Measurements from ENCODE around the gene PRICKLE2. TPM values are rescaled to one million over a fixed set of nuclear protein-coding genes. Genes with fewer than 3 reads are reported as not detected.

PRICKLE2 gene
- total RNA-seq, 1 experiment from 2014 or later = 0.40 TPM

- no peaks in the 10 kb centered on the region for H3K9me3 ChIP-seq
- no peaks in the 10 kb centered on the region for H3K27me3 ChIP-seq
- no peaks in the 10 kb centered on the region for H3K36me3 ChIP-seq
- no peak overlapping the region for H3K4me3 ChIP-seq
- peak; percentile 56 for DNase-seq
These were observed 32.0 kb upstream of the PRICKLE2 start for GRCh38 chr3:64257100-64257755.

- no peaks in the 10 kb centered on the region for H3K36me3 ChIP-seq
- H3K27me3 ChIP-seq = no peaks in the 10 kb centered on the region
- DNase-seq = no peak
- no peaks in the 10 kb centered on the region for H3K9me3 ChIP-seq
- no peak overlapping the region for H3K4me3 ChIP-seq
These were observed 30.6 kb upstream of the PRICKLE2 start for GRCh38 chr3:64255741-64256340.

DNA sequence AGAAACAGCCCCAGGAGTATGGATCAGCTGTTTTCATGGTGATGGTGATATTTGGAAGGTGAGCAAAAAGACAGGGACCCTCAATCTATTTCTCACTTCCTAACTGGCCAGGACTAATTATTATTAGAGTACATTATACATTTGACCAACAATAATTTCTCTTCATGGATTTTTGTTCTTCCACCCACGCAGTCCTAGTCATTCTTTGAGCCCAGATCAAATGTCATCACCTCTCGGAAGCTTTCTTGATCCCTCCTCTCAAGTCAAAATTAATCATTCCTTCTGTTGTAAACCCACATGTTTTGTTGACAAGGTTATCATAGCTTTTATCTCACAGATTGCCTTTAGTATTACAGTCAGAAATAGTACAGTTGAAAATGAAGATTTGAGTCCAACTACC lies 29.2 kb upstream of the PRICKLE2 start:
- no peaks in the 10 kb centered on the region for H3K9me3 ChIP-seq
- DNase-seq = no peak
- H3K4me3 ChIP-seq = no peak overlapping the region
- no peaks in the 10 kb centered on the region for H3K36me3 ChIP-seq
- no peaks in the 10 kb centered on the region for H3K27me3 ChIP-seq

GRCh38 chr3:64253689-64254088 lies 28.4 kb upstream of the PRICKLE2 start:
- Histone ChIP-seq H3K36me3 (no peaks in the 10 kb centered on the region), H3K4me3 (no peak overlapping the region), H3K27me3 (no peaks in the 10 kb centered on the region), H3K9me3 (no peaks in the 10 kb centered on the region)
- DNase-seq = no peak

DNA sequence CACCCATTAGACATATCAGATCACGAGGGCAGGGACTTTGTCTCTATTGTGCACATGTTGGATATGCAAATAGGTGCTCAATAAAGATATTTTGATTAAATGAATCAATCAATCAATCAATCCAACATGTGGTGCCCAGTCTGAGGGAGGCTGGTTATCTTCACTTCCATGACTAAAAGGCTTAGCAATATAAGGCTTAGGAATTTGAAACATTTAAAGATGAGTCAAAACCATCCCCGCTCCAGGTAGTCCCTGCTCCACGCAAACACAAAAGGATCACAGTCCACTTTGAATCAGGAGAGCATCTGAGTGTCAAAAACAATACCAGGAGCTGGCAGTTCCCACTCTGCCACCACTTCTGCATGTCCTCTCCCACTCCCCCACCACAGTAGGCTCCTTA lies 25.8 kb upstream of the PRICKLE2 start:
- no peak overlapping the region for H3K4me3 ChIP-seq
- no peak for DNase-seq
- no peaks in the 10 kb centered on the region for H3K9me3 ChIP-seq
- H3K36me3 ChIP-seq = no peaks in the 10 kb centered on the region
- H3K27me3 ChIP-seq = no peaks in the 10 kb centered on the region

DNA sequence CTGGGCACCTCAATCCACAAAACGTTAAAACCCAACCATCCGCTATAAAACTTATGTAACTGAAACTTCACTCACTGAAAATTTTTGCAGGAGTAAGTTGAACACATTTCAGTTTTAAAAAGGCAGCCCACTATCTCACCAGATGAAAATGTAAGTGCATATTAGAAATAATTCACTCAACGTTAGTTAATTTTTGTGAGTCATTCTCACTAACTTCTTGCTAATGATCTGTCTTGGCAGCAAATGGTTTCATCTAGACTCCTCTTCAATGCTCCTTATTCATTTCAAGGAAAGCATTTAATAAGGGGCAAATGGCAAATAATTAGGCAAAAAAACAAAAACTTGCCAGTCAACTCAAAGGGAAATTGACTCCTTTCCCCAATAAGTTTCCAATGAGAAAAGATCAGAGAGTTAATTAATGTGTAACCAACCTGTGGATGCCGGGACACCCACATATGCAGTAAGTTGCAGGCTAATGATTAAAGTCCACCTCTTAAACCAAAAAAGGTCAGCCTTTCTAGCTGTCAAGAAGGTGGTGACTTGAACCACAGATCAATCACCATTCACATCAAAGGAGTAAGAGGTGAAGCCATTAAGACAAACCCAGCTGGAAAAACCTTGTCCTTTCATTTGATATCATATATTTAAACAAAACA lies 22.9 kb upstream of the PRICKLE2 start:
- Histone ChIP-seq H3K4me3 (no peak overlapping the region), H3K27me3 (no peaks in the 10 kb centered on the region), H3K36me3 (no peaks in the 10 kb centered on the region), H3K9me3 (no peaks in the 10 kb centered on the region)
- DNase-seq = no peak

- Histone ChIP-seq H3K4me3 (no peak overlapping the region), H3K27me3 (no peaks in the 10 kb centered on the region), H3K36me3 (no peaks in the 10 kb centered on the region), H3K9me3 (no peaks in the 10 kb centered on the region)
- no peak for DNase-seq
These were observed 19.0 kb upstream of the PRICKLE2 start for GRCh38 chr3:64244011-64244942.

DNA sequence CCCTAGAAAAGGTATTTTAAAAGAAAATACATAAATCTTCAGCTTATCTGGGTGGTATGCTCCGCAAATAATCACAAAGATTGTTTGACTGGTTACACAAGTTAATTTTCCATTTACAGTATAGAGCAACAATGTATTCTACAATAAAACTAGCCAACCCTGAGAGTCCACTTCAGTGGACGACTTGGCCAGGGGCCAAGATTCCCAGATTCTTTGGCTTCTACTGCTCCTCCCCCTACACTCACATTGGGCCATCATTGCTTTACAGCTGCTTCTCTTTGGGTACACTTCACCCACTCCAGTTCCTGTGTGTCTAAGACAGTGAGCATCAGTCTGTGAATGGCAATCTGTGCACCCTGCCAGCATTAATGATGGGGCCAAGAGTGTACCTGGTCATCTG lies 17.2 kb upstream of the PRICKLE2 start:
- no peak overlapping the region for H3K4me3 ChIP-seq
- no peak for DNase-seq
- H3K27me3 ChIP-seq = no peaks in the 10 kb centered on the region
- H3K9me3 ChIP-seq = no peaks in the 10 kb centered on the region
- H3K36me3 ChIP-seq = no peaks in the 10 kb centered on the region

GRCh38 chr3:64240959-64241358 lies 15.7 kb upstream of the PRICKLE2 start:
- no peak for DNase-seq
- H3K4me3 ChIP-seq = no peak overlapping the region
- no peaks in the 10 kb centered on the region for H3K9me3 ChIP-seq
- H3K27me3 ChIP-seq = no peaks in the 10 kb centered on the region
- no peaks in the 10 kb centered on the region for H3K36me3 ChIP-seq

DNA sequence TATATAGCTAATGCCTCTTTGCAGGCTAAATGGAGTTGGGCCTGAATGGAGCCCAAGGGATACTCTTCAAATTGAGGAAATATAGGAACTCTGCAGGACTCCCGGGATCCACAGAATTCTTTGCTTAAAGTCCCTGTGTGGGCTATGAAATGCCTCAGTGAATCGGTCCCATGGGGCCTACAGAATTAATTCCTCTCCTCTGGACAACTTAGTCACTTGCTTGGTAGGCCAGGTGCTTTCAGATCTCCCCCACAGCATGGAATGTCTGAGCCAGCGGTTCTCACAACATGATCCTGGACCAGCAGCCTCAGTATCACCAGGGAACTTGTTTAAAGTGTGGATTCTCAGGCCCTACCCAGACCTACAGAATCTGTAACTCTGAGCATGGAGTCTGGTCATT lies 15.1 kb upstream of the PRICKLE2 start:
- Histone ChIP-seq H3K9me3 (no peaks in the 10 kb centered on the region), H3K36me3 (no peaks in the 10 kb centered on the region), H3K27me3 (no peaks in the 10 kb centered on the region), H3K4me3 (no peak overlapping the region)
- no peak for DNase-seq

DNA sequence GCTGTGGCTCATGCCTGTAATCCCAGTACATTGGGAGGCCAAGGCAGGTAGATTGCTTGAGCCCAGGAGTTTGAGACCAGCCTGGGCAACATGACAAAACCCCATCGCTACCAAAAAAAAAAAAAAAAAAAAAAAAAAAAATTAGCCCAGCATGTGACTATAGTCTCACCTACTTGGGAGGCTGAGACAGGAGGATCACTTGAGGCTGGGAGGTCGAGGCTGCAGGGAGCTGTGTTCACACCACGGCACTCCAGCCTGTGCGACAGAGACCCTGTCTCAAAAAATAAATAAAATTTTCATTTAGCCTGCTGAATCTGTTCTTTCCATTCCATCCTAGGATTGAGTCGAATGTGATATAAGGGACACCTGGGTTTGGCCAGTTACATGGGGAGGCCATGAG lies 14.6 kb upstream of the PRICKLE2 start:
- DNase-seq = no peak
- Histone ChIP-seq H3K36me3 (no peaks in the 10 kb centered on the region), H3K9me3 (no peaks in the 10 kb centered on the region), H3K4me3 (no peak overlapping the region), H3K27me3 (no peaks in the 10 kb centered on the region)

DNA sequence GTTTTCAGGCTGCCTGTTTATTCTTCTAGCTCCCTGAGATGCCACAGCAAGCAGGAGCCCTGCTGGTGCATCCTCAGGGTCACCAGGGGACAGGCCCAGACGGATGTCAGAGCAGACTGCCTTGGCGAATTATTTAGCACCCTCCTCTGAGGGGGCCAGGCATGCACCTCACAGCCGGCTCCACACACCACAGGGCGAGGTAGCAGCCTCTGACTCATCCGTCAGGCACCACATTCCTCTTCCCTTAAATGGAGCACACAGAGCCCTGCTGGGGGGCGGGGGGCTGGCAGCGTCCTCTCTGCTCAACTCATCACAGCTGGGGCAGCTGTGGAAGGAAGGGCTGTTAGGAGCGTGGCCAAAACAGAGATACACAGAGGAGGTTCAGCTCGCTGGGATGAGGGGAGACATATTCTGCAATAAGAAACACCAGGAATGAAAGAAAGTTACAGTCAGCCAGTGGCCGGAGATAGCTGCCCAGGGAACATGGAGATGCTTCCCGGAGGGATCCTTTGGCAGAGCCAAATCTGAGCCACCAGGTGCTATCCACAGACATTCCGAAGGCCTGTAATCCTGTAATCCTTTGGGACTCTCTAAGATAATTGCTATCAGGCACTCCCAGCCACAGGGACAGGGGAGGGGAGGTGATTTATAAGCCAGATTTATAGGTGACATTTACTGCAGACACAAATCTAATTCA lies 13.9 kb upstream of the PRICKLE2 start:
- Histone ChIP-seq H3K9me3 (no peaks in the 10 kb centered on the region), H3K27me3 (no peaks in the 10 kb centered on the region), H3K36me3 (no peaks in the 10 kb centered on the region), H3K4me3 (no peak overlapping the region)
- DNase-seq = peak; percentile 94

- no peak for DNase-seq
- Histone ChIP-seq H3K36me3 (no peaks in the 10 kb centered on the region), H3K4me3 (no peak overlapping the region), H3K27me3 (no peaks in the 10 kb centered on the region), H3K9me3 (no peaks in the 10 kb centered on the region)
These were observed 11.8 kb upstream of the PRICKLE2 start for GRCh38 chr3:64237083-64237482.

DNA sequence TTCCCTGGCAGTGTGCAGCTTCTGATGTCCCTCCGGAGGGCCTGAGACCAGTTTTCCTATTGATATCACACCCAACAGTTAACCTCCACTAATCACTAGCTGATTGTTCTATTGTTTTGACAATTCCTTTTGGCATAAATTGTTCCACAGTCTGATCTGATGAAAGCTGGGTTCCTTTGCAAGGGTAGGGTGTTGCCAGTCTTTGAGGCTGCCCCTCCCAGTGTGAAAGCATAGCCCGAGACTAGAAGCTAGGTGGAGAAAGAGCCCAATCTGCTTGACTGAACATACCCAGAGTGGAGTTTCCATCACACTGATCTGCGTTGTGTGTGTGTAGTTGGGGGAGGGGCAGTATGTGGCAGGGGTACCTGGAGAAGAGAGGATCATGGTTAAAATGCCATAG lies 10.3 kb upstream of the PRICKLE2 start:
- no peaks in the 10 kb centered on the region for H3K9me3 ChIP-seq
- no peaks in the 10 kb centered on the region for H3K36me3 ChIP-seq
- no peak for DNase-seq
- no peaks in the 10 kb centered on the region for H3K27me3 ChIP-seq
- H3K4me3 ChIP-seq = no peak overlapping the region

DNA sequence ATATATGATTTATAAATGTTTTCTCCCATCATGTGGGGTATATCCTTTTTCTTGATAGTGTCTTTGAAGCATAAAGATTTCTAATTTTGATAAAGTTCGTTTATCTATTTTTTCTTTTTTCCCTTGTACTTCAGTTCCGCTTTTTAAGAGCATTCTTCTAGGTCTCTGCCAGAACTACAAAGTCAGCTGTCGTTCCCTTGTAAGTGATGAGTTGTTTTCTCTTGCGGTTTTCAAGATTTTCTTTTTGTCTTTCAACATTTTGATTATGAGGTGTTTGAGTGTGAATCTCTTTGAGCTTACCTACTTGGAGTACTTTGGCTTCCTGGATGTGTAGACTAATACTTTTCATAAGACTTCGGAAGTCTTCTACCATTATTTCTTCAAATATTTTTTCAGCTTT lies 9.3 kb upstream of the PRICKLE2 start:
- DNase-seq = no peak
- H3K27me3 ChIP-seq = no peaks in the 10 kb centered on the region
- no peaks in the 10 kb centered on the region for H3K9me3 ChIP-seq
- no peak overlapping the region for H3K4me3 ChIP-seq
- H3K36me3 ChIP-seq = no peaks in the 10 kb centered on the region

- H3K9me3 ChIP-seq = no peaks in the 10 kb centered on the region
- H3K27me3 ChIP-seq = no peaks in the 10 kb centered on the region
- no peak overlapping the region for H3K4me3 ChIP-seq
- no peaks in the 10 kb centered on the region for H3K36me3 ChIP-seq
- DNase-seq = no peak
These were observed 7.6 kb upstream of the PRICKLE2 start for GRCh38 chr3:64232821-64233220.

DNA sequence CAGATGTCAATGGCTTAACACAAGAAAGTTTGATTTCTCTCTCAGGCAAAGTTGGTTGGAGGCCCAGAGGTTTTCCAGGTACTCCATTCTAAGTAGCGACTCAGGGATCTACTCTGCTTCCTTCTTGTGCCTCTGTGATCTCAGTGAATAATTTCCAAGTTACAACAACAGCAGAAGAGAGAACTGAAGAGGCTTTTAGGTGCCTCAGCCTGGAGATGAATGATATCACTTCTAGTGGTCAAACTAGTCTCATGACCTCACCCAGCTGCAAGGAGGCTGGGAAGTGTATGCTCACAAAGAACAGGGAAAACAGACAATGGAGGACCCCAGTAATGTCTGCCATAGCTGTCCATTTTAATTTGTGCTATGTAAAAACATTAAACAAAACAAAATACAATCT lies 4.6 kb upstream of the PRICKLE2 start:
- no peak for DNase-seq
- no peaks in the 10 kb centered on the region for H3K9me3 ChIP-seq
- no peaks in the 10 kb centered on the region for H3K27me3 ChIP-seq
- no peak overlapping the region for H3K4me3 ChIP-seq
- no peaks in the 10 kb centered on the region for H3K36me3 ChIP-seq
